Measurements from ENCODE around the gene SHROOM3. TPM values are rescaled to one million over a fixed set of nuclear protein-coding genes. Genes with fewer than 3 reads are reported as not detected.
"Not testable (repeated sequence)": the region's sequence is repeated elsewhere in the genome, so short reads cannot be mapped to it uniquely, and the experiment has no call there.

The SHROOM3 gene
- total RNA-seq, 1 donor = 18.0 TPM

- no peak for DNase-seq (ENCODE audit: low read depth)
- no peak overlapping the region for H3K4me3 ChIP-seq (ENCODE audit: low read depth, low read length)
- TF ChIP-seq CTCF (IDR thresholded peaks at IDR 0.05; ENCODE audit: insufficient read depth, low read length) = no peak
Measured at GRCh38 chr4:76720121-76720520, 285.1 kb downstream of the SHROOM3 start.

- DNase-seq (ENCODE audit: low read depth); H3K4me3 ChIP-seq (ENCODE audit: low read depth, low read length): not testable (repeated sequence)
Measured at GRCh38 chr4:76722146-76722545, 287.1 kb downstream of the SHROOM3 start.

GRCh38 chr4:76722838-76723237 lies 287.8 kb downstream of the SHROOM3 start:
- no peak for DNase-seq (ENCODE audit: low read depth)
- no peak overlapping the region for H3K4me3 ChIP-seq (ENCODE audit: low read depth, low read length)
- no peak for TF ChIP-seq CTCF (IDR thresholded peaks at IDR 0.05; ENCODE audit: insufficient read depth, low read length)

GRCh38 chr4:76723373-76723772 lies 288.3 kb downstream of the SHROOM3 start:
- peak; percentile 34 for TF ChIP-seq CTCF (IDR thresholded peaks at IDR 0.05; ENCODE audit: insufficient read depth, low read length)
- peak; percentile 52 for DNase-seq (ENCODE audit: low read depth)
- no peak overlapping the region for H3K4me3 ChIP-seq (ENCODE audit: low read depth, low read length)

GRCh38 chr4:76723924-76724323 lies 288.9 kb downstream of the SHROOM3 start:
- no peak overlapping the region for H3K4me3 ChIP-seq (ENCODE audit: low read depth, low read length)
- peak; percentile 64 for DNase-seq (ENCODE audit: low read depth)
- no peak for TF ChIP-seq CTCF (IDR thresholded peaks at IDR 0.05; ENCODE audit: insufficient read depth, low read length)

GRCh38 chr4:76725039-76725438 lies 290.0 kb downstream of the SHROOM3 start:
- TF ChIP-seq CTCF (IDR thresholded peaks at IDR 0.05; ENCODE audit: insufficient read depth, low read length) = no peak
- no peak overlapping the region for H3K4me3 ChIP-seq (ENCODE audit: low read depth, low read length)
- no peak for DNase-seq (ENCODE audit: low read depth)

GRCh38 chr4:76726176-76726575 lies 291.1 kb downstream of the SHROOM3 start:
- no peak overlapping the region for H3K4me3 ChIP-seq (ENCODE audit: low read depth, low read length)
- DNase-seq (ENCODE audit: low read depth) = no peak
- no peak for TF ChIP-seq CTCF (IDR thresholded peaks at IDR 0.05; ENCODE audit: insufficient read depth, low read length)
